Umbilical cord (tissue), 2 donors: ENCODE measurements around the gene EXOSC10. TPM values are rescaled to one million over a fixed set of nuclear protein-coding genes. Genes with fewer than 3 reads are reported as not detected.
A peak's percentile ranks its signal among the peaks of the same experiment; 100 is the strongest.
"Not testable (repeated sequence)": the region's sequence is repeated elsewhere in the genome, so short reads cannot be mapped to it uniquely, and the experiment has no call there.

Source experiments
- DNase-seq: peaks from one replicate; pipeline ENCODE4 v3.0.0-alpha.2; 2015; ENCODE audit warnings: low spot score
- total RNA-seq: library from RNA; depleted of rRNA; stranded (reverse); fragments of >200 nt; gene quantifications from one replicate; pipeline ENCODE4 v1.2.3, GENCODE V29; 2014; ENCODE audit warnings: low replicate concordance; ENCODE audit not compliant: insufficient read depth

EXOSC10 gene
- total RNA-seq, 1 donor from 2014 or later: 31.1 TPM

DNA sequence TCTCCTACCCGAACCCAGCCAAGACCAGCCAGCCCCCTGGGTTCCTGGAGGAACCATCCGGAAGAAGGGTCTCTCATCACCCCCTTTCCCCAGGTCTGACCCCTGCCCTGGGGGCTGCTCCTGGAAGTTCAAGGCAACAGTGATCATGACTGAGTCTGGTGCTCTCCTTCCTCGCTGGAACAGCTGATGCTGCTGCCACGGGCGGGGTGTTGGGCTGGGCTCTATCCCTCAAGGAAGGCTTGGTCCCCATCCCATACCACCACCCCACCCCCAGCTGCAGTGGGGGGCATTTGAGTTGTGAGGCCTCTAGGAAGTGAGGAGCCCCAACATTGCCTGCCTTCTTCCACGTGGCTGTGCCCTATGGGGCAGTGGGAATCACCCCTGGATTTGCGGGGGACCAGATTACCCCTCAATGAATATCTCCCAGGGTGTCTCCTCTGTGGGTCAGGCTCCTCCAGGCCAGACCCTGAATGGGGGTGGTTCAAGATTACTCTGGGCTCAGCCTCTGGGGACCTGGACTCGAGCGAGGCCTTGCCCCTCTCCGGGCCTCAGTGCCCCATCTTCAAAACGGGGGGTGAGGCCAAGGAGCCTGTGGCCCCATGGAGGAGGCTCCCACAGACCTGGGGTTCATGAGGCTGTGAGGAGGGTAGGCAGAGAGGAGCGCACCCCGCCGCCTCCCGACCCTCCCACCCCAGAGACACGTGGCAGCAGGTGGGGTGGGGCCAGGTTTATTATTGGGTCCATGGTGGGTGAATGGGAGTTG, 55.4 kb downstream of the EXOSC10 start:
- DNase-seq: no peak

DNA sequence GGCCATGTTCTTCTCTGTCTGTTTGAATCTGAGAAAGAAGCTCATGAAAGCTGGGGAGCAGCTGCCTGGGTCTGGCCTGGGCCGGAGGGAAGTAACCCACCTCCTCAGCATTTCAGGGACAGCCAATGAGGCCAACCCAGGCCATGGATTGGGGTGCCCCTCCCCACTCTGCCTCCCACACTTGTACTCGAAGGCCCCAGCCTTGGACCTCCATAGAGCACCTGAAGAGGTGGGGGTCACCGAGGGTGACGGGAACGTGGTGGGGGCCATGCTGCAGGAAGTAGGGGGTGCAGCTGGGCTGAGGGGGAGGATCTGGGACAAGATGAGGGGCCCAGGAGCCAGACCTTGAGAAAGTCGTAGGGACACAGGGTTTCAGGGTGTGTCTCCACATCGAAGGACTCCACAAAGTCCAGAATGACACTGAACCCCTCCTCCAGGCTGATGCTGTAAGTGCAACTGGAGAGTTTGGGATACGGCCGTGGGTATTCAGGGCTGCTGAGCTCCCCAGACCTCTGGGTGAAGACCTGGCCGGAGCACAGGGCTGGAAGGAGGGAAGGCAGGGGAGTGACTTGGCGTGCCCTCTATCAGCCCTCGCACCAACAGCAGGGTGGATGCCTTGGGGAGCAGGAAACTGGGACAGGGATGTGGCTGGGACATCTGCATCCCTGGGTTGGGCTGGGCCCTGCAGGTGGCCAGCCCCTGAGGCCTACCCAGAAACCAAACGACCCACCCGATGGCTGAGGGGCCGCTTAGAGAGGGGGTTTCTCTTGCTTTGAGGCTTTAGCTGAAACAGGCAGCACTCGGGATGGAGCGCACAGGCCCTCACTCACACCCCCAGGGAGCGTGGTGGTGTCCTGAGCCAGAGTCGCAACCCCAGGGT, 56.4 kb downstream of the EXOSC10 start:
- DNase-seq: no peak

DNA sequence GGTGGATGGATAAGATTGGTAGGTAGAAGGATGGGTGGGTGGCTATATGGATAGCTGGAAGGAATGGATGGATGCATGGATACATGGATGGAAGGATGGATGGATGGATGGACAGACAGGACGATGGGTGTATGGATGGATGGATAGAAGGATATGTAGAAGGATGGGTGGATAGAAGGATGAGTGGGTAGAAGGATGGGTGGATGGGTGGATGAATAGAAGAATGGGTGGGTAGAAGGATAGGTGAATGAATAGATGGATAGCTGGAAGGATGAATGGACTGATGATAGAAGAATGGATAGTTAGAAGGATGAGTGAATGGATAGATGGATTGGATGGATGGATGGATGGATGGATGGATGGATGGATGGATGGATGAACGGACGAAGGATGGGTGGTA, 57.6 kb downstream of the EXOSC10 start:
- no peak for DNase-seq

DNA sequence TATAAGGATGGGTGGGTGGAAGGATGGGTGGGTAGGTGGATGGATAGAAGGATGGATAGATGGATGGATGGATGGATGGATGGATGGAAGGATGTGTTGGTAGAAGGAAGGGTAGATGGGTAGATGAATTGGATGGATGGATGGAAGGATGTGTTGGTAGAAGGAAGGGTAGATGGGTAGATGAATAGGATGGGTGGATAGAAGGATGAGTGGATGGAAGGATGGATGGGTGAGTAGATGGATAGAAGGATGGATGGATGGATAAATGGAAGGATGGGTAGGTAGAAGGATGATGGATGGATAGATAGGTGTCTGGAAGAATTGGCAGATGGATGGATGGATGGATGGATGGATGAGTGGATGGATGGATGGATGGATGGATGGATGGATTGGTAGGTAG, 58.6 kb downstream of the EXOSC10 start:
- no peak for DNase-seq

DNA sequence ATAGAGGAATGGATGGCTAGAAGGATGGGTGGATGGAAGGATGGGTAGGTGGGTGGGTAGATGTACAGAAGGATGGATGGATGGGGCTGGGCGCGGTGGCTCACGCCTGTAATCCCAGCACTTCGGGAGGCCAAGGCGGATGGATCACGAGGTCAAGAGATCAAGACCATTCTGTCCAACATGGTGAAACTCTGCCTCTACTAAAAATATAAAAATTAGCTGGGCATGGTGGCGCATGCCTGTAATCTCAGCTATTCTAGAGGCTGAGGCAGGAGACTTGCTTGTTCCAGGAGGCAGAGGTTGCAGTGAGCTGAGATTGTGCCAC, 59.6 kb downstream of the EXOSC10 start:
- DNase-seq: not testable (repeated sequence)

DNA sequence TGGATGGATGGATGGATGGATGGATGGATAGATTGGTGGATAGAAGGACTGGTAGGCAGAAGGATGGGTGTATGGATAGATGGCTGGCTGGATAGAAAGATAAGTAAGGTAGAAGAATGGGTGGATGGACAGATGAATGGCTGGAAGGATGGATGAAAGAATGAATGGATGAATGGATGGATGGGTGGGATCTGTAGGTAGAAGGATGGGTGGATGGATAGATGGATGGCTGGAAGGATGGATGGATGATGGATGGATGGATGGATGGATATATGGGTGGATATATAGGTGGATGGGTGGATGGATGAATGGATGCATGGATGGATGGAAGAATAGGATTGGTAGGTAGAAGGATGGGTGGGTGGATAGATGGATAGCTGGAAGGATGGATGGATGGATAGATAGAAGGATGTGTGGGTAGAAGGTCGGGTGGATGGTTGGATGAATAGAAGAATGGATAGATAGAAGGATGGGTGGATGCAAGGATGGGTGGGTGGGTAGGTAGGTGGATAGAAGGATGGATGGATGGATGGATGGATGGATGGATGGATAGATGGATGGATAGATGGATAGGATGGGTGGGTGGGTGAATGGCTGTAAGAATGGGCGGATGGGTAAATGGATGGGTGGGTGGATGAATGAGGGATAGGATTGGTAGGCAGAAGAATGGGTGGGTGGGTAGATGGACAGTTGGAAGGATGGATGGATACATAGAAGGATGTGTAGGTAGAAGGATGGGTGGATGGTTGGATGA, 60.1 kb downstream of the EXOSC10 start:
- DNase-seq: no peak

DNA sequence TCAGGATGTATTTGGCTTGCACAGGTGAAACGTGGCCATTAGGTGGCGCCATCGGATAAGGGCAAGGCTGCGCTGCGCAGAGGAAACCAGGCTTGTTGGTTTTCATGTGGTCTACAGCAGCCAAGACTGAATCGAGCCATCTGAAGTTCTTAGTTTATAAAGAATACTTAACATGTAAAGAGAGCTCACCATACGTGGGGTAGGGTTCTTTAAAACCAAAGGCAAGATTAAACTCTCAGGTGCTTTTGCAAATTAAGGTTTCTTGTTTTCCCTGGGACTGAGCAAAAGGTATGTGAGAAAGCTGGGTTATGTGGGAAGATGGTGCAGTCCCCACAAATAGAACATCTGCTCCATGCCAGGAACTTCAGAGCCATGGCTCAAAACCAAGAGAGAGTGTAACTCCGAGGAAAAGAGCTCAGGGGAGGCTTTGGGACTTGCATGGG, 61.9 kb downstream of the EXOSC10 start:
- DNase-seq: peak; percentile 90

DNA sequence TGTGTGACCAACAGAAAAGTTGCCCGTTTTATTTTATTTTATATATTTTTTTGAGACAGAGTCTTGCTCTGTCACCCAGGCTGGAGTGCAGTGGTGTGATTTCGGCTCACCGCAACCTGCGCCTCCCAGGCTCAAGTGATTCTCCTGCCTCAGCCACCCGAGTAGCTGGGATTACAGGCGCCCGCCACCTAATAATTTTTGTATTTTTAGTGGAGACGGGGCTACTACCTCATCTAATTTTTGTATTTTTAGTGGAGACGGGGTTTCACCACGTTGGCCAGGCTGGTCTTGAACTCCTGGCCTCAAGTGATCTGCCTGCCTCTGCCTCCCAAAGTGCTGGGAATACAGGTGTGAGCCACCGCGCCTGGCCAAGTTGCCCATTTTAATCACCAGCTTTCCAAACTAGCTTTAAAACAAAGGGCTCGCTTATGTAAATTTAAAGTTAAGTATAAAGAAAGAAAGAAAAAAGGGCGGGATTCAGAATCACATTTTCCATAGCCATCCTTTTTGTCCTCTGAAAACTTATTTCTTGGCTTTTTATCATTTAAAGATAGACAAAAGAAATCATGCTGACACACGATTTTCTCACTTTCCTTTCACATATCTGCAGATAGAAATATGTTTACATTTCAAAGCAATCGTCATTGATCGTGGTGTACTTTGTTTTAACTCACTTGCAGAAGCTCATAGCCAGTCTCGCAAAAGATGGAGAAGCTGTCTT, 62.5 kb downstream of the EXOSC10 start:
- DNase-seq: not testable (repeated sequence)

DNA sequence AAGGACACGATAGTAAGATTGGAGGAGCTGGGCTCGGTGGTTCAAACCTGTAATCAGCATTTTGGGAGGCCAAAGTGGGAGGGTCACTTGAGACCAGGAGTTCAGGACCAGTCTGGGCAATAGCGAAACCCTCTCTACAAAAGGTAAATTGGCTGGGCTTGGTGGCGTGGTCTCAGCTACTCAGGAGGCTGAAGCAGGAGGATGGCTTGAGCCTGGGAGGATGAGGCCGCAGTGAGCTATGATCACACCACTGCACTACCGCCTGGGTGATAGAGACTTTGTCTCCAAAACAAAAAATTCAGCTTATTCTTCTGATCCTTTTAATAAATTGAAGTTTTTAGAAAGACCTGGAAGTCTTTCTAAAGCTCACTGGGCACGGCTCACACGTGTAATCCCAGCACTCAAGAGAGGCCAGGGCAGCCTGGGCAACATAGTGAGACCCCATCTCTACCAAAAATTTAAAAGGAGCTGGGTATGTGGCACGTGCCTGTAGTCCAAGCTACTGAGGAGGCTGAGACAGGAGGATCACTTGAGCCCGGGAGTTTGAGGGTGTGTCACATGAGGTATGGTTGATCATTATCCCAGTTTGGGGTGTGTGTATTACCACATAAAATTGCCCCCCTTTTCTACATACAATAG, 67.9 kb downstream of the EXOSC10 start:
- DNase-seq: no peak

DNA sequence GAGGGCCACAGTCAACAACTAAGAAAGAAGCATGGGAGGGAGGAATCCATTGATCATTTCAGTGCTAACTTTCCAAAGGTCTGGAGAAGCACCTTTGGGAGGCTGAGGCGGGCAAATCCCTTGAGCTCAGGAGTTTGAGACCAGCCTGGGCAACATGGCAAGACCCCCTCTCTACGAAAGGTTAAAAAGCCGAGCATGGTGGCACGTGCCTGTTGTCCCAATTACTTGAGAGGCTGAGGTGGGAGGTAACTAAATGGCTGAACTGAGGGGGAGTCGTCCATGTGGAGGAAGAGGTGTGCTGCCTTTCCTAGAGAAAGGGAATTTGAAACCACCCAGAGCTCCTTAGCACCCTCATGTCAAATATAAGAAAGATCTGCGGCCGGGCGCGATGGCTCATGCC, 68.8 kb downstream of the EXOSC10 start:
- DNase-seq: no peak

DNA sequence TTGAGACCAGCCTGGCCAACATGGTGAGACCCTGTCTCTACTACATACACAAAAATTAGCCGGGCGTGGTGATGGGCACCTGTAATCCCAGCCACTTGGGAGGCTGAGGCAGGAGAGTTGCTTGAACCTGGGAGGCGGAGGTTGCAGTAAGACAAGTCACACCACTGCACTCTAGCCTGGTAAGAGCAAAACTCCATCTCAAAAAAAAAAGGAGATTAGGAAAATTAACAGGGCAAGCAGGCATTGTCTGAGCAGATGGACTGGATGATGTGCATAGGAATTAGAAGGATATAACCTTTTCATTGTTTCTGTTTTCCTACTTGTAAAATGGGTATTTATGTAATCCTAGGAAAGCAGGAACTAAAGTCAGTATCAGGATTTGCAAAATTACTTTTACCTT, 71.7 kb downstream of the EXOSC10 start:
- DNase-seq: no peak

DNA sequence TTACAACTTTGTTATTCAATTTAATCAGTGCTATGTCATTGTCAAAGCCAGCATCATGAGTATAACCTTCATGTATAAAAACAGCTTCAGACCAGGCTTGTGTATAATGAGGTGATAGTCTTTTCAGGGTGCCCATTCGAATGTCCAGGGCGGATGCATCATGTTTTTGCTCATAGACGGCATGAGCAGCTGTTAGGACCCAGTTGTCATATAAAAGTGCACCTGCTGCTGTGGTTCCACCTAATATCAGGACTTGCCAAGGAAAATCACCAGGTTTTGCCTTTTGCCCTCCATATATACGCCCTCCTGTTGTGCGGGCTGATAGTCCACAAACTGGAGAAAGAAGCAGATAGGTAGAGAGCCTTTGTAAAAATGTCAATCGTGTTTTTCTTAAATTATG, 72.4 kb downstream of the EXOSC10 start:
- no peak for DNase-seq

DNA sequence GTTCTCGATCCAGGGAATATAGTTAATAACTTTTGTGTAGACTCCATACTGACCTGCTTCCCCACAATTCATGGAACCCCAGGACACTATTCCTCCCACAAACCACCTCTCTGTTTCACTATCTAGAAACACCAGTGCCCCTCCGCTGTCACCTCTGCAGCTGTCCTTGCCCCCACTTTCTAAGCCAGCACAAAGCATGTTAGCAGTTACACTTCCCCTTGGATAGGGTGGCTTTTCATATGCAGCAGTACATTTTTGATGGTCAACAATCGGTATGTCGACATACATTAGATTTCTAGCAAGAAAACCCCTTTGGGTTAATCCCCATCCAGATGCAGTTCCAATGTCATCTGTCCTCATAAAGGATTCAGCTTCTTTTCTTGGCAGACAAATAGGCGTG, 72.8 kb downstream of the EXOSC10 start:
- DNase-seq: no peak

DNA sequence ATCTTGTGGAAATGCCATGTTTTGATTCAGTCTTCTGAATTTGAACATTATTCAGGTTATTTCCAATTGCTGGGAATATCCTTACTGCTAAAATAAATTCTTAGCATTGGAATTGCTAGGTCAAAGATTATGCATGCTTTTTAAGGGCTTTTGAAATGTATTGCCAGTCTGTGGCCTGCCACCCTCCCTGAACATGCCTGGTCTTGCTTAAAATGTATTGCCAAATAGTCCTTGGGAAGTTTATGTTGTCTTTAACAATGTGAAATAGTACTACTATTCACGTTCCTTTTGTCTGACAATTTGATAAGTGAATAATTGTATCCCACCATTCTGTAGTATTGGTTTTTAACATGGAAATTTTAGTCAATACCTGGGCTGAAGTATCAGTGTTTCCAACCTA, 73.6 kb downstream of the EXOSC10 start:
- no peak for DNase-seq

DNA sequence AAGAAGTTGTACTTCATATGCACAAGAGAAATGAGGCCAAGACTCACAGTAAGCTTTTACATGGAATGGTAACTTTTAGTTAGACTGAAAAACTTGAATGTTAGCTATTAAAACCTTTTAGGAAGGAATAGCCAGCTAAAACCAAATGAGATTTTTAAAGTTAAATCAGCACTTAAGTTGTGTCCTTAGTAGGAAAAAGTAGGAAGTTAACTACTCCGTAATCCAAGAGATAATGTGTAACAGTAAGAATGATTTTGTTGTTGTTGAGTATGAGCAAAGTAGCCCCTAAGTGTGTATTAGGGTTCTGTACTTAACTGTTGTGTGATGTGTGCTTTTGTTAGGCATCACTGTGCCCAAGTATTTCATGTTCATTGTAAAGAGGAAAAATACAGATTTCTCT, 74.1 kb downstream of the EXOSC10 start:
- no peak for DNase-seq

DNA sequence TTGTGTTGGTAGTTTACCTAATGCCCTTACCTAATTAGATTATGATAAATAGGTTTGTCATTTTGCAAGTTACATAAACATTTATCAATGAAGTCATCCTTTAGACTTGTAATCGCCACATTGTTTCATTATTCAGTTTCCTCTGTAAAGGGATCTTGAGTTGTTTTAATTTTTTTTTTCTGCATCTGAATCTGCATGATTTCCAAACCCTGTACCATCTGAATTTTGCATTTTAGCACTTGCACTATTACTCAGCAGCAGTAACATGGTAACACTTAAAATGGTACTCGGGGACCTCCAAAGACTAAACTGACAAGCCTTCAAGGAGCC, 74.8 kb downstream of the EXOSC10 start:
- DNase-seq: no peak

DNA sequence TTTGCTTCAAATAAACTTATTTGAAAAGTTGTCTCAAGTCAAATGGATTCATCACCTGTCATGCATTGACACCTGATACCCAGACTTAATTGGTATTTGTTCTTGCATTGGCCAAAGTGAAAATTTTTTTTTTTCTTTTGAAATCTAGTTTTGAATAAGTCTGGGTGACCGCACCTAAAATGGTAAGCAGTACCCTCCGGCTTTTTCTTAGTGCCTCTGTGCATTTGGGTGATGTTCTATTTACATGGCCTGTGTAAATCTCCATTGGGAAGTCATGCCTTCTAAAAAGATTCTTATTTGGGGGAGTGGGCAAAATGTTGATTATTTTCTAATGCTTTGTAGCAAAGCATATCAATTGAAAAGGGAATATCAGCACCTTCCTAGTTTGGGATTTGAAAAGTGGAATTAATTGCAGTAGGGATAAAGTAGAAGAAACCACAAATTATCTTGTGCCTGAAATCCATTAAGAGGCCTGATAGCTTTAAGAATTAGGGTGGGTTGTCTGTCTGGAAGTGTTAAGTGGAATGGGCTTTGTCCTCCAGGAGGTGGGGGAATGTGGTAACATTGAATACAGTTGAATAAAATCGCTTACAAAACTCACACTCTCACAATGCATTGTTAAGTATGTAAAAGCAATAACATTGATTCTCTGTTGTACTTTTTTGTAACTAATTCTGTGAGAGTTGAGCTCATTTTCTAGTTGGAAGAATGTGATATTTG, 75.4 kb downstream of the EXOSC10 start:
- no peak for DNase-seq

DNA sequence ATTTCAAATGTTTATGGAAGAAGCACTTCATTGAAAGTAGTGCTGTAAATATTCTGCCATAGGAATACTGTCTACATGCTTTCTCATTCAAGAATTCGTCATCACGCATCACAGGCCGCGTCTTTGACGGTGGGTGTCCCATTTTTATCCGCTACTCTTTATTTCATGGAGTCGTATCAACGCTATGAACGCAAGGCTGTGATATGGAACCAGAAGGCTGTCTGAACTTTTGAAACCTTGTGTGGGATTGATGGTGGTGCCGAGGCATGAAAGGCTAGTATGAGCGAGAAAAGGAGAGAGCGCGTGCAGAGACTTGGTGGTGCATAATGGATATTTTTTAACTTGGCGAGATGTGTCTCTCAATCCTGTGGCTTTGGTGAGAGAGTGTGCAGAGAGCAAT, 76.5 kb downstream of the EXOSC10 start:
- no peak for DNase-seq

DNA sequence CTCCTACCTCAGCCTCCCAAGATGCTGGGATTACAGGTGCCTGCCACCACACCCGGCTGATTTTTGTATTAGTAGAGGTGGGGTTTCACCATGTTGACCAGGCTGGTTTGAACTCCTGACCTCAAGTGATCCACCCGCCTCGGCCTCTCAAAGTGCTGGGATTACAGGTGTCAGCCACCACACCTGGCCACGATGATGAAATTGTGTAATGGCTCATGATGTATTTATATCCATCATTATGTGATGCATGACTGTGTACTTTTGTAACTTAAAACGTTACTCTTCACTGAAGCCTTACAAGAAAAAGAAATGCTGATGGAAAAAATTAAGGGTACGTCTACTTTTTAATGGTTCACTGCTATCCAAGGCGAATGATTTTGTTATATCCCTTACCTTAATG, 79.7 kb downstream of the EXOSC10 start:
- no peak for DNase-seq

DNA sequence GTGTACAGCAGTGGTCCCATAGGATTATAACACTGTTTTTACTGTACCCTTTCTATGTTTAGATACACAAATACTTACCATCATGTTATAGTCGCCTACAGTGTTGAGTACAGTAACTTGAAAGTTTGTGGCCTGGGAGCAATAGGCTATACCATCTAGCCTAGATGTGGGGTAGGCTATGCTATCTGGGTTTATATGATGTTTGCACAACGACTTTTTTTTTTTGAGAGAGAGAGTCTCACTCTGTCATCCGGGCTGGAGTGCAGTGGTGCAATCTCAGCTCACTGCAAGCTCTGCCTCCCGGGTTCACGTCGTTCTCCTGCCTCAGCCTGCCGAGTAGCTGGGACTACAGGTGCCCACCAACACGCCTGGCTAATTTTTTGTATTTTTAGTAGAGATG, 80.3 kb downstream of the EXOSC10 start:
- not testable (repeated sequence) for DNase-seq
